Neuronal stem cell (in vitro differentiated cells): ENCODE data around the gene DRAM1.
"Not testable (repeated sequence)": the region's sequence is repeated elsewhere in the genome, so short reads cannot be mapped to it uniquely, and the experiment has no call there.

Experiments
- DNase-seq: peaks from one replicate; pipeline ENCODE4 v3.0.0-alpha.2; 2013; ENCODE audit warnings: low spot score
- H2AFZ ChIP-seq: one replicate; pipeline ENCODE4 v1.6.1; 2013; ENCODE audit warnings: mild to moderate bottlenecking, low read length, inconsistent platforms
- H2AK5ac ChIP-seq: 2 replicates; pipeline ENCODE4 v1.6.1; 2013; ENCODE audit warnings: low read depth, mild to moderate bottlenecking, inconsistent platforms, low read length, moderate library complexity, mixed read lengths
- H2BK120ac ChIP-seq: 2 replicates; pipeline ENCODE4 v1.6.1; 2013; ENCODE audit warnings: low read depth, mild to moderate bottlenecking, inconsistent platforms, low read length, moderate library complexity, mixed read lengths
- H2BK12ac ChIP-seq: one replicate; pipeline ENCODE4 v1.6.1; 2013; ENCODE audit warnings: low read length, inconsistent platforms
- H2BK15ac ChIP-seq: 2 replicates; pipeline ENCODE4 v1.6.1; 2013; ENCODE audit warnings: mild to moderate bottlenecking, low read length, inconsistent platforms, mixed read lengths
- H2BK5ac ChIP-seq: one replicate; pipeline ENCODE4 v1.6.1; 2013; ENCODE audit warnings: inconsistent platforms, mild to moderate bottlenecking, low read length, moderate library complexity
- H3K14ac ChIP-seq: one replicate; pipeline ENCODE4 v1.6.1; 2013; ENCODE audit warnings: low read length, inconsistent platforms
- H3K18ac ChIP-seq: 2 replicates; pipeline ENCODE4 v1.6.1; 2013; ENCODE audit warnings: low read length, inconsistent platforms
- H3K23ac ChIP-seq: 2 replicates; pipeline ENCODE4 v1.6.1; 2013; ENCODE audit warnings: low read depth, mild to moderate bottlenecking, mixed read lengths, low read length, inconsistent platforms; ENCODE audit not compliant: poor library complexity
- H3K27ac ChIP-seq: replicated peaks from 3 replicates; pipeline ENCODE4 v1.5.1; 2013; ENCODE audit warnings: low read length, inconsistent platforms
- H3K27me3 ChIP-seq, 3 experiments: 2 replicates each; pipeline ENCODE4 v1.6.1; 2013; ENCODE audit warnings: low read length in 3 of 3, mild to moderate bottlenecking in 2 of 3, inconsistent platforms in 1 of 3, low read depth in 1 of 3, mixed read lengths in 1 of 3, moderate library complexity in 1 of 3; ENCODE audit not compliant: control insufficient read depth in 3 of 3, insufficient read depth in 3 of 3
- H3K36me3 ChIP-seq, 2 donors: replicated peaks in 1 of 2; 2 replicates each; pipeline ENCODE4 v1.6.1; 2013; ENCODE audit warnings: low read length in 2 of 2; ENCODE audit not compliant: control insufficient read depth in 2 of 2, insufficient read depth in 2 of 2
- H3K4ac ChIP-seq: 2 replicates; pipeline ENCODE4 v1.6.1; 2013; ENCODE audit warnings: inconsistent platforms, mild to moderate bottlenecking, low read length, moderate library complexity
- H3K4me1 ChIP-seq, 2 donors: 1 replicate in 1 of 2; 2 replicates in 1 of 2; pipeline ENCODE4 v1.6.1; 2013; ENCODE audit warnings: low read length in 2 of 2, low read depth in 1 of 2; ENCODE audit not compliant: control insufficient read depth in 2 of 2, insufficient read depth in 1 of 2
- H3K4me2 ChIP-seq: one replicate; pipeline ENCODE4 v1.6.1; 2013; ENCODE audit warnings: mild to moderate bottlenecking, low read length, inconsistent platforms; ENCODE audit not compliant: insufficient read depth, poor library complexity, severe bottlenecking
- H3K4me3 ChIP-seq, 2 donors: 2 replicates each; pipeline ENCODE4 v1.5.1; 2013; ENCODE audit warnings: low read length in 2 of 2, mild to moderate bottlenecking in 2 of 2, inconsistent platforms in 1 of 2, moderate library complexity in 1 of 2
- H3K79me1 ChIP-seq: one replicate; pipeline ENCODE4 v1.6.1; 2013; ENCODE audit warnings: low read depth, mild to moderate bottlenecking, inconsistent platforms, low read length, moderate library complexity
- H3K9ac ChIP-seq: one replicate; pipeline ENCODE4 v1.6.1; 2013; ENCODE audit warnings: mild to moderate bottlenecking, low read depth, low read length, inconsistent platforms; ENCODE audit not compliant: poor library complexity
- H3K9me3 ChIP-seq, 2 donors: replicated peaks in 1 of 2; 2 replicates each; pipeline versions ENCODE3 to v1.6.1; 2013; ENCODE audit warnings: low read length in 2 of 2, mild to moderate bottlenecking in 2 of 2, inconsistent platforms in 1 of 2, low read depth in 1 of 2, mixed read lengths in 1 of 2, moderate library complexity in 1 of 2; ENCODE audit not compliant: control insufficient read depth in 2 of 2, insufficient read depth in 1 of 2
- H4K8ac ChIP-seq: one replicate; pipeline ENCODE4 v1.6.1; 2013; ENCODE audit warnings: low read depth, mild to moderate bottlenecking, inconsistent platforms, low read length, moderate library complexity
- H4K91ac ChIP-seq: one replicate; pipeline ENCODE4 v1.6.1; 2013; ENCODE audit warnings: low read length, low read depth, mild to moderate bottlenecking, inconsistent platforms; ENCODE audit not compliant: poor library complexity
- WGBS, 2 donors: extraction: QIAGEN DNeasy Blood & Tissue Kit; methylation state at CpG; one replicate each; pipeline ENCODE4 v1.1.7; 2013; ENCODE audit warnings: missing lambda C conversion rate in 2 of 2, mixed read lengths in 1 of 2; ENCODE audit not compliant: insufficient read length in 2 of 2, insufficient replicate concordance in 1 of 2; ENCODE audit errors: extremely low coverage in 2 of 2; 5-methylcytosine and 5-hydroxymethylcytosine counted together

Gene DRAM1

DNA sequence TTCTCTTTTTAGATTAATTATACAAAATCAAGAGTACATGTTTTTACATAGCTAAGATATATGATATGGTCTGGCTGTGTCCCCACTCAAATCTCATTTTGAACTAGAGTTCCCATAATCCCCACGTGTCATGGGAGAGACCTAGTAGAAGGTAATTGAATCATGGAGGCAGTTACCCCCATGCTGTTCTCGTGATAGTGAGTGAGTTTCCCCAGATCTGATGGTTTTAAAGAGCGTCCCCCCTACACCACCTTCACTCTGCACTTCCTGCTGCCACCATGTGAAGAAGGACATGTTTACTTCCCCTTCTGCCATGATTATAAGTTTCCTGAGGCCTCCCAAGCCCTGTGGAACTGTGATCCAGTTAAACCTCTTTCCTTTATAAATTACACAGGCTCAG is 21.4 kb upstream of the DRAM1 start:
- H2BK15ac ChIP-seq: no peak overlapping the region

DNA sequence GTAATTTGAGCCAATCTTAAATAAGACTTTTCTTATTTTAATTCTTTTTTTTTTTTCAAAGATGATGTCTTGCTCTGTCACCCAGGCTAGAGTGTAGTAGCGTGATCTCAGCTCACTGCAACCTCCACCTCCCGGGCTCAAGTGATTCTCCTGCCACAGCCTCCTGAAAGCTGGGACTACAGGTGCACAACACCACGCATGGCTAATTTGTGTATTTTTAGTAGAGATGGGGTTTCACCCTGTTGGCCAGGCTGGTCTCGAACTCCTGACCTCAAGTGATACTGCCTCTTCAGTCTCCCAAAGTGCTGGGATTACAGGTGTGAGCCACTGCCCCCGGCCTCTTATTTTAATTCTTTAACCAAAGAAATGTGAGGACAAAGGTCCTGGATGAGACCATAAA is 20.8 kb upstream of the DRAM1 start:
- H2BK15ac ChIP-seq, H2BK5ac ChIP-seq, H4K91ac ChIP-seq, H3K18ac ChIP-seq, H3K27me3 ChIP-seq, H3K4me1 ChIP-seq, H2BK120ac ChIP-seq, H3K14ac ChIP-seq, H2AK5ac ChIP-seq, H3K9ac ChIP-seq, H3K9me3 ChIP-seq, H2BK12ac ChIP-seq, H3K4ac ChIP-seq, DNase-seq, H3K4me3 ChIP-seq, H3K36me3 ChIP-seq, H3K23ac ChIP-seq, H3K79me1 ChIP-seq, H2AFZ ChIP-seq, H3K27ac ChIP-seq, H3K4me2 ChIP-seq, H4K8ac ChIP-seq: not testable (repeated sequence)
- WGBS, 2 donors: no CpG with 5 or more reads among the region's 5 CpGs

More for the DNA sequence above, 21.4 kb upstream of the DRAM1 start:
- no peaks in the 10 kb centered on the region for H3K79me1 ChIP-seq
- H4K8ac ChIP-seq: no peak overlapping the region
- H2AK5ac ChIP-seq: no peak overlapping the region
- WGBS, 2 donors: no CpG with 5 or more reads among the region's 3 CpGs
- no peaks in the 10 kb centered on the region for H3K9me3 ChIP-seq
- H4K91ac ChIP-seq: no peak overlapping the region
- no peak overlapping the region for H3K4me2 ChIP-seq
- H3K4ac ChIP-seq: no peak overlapping the region
- H2BK120ac ChIP-seq: no peak overlapping the region
- no peak overlapping the region for H3K14ac ChIP-seq
- H3K4me3 ChIP-seq: no peak overlapping the region
- no peak overlapping the region for H3K23ac ChIP-seq
- DNase-seq: no peak
- H3K27me3 ChIP-seq: no peaks in the 10 kb centered on the region
- H3K36me3 ChIP-seq: no peaks in the 10 kb centered on the region
- no peak overlapping the region for H3K18ac ChIP-seq
- H2BK5ac ChIP-seq: no peak overlapping the region
- H2AFZ ChIP-seq: no peak overlapping the region
- no peak overlapping the region for H3K27ac ChIP-seq
- H3K9ac ChIP-seq: no peak overlapping the region
- H3K4me1 ChIP-seq: no peaks in the 10 kb centered on the region
- no peak overlapping the region for H2BK12ac ChIP-seq

- no peak overlapping the region for H2AK5ac ChIP-seq
- no peak overlapping the region for H4K91ac ChIP-seq
- H3K36me3 ChIP-seq: no peaks in the 10 kb centered on the region
- no peak for DNase-seq
- no peak overlapping the region for H3K14ac ChIP-seq
- no peak overlapping the region for H2BK12ac ChIP-seq
- no peaks in the 10 kb centered on the region for H3K79me1 ChIP-seq
- H3K9ac ChIP-seq: no peak overlapping the region
- H3K18ac ChIP-seq: no peak overlapping the region
- H3K4me1 ChIP-seq: no peaks in the 10 kb centered on the region
- no peaks in the 10 kb centered on the region for H3K9me3 ChIP-seq
- H2BK5ac ChIP-seq: no peak overlapping the region
- H3K4me2 ChIP-seq: no peak overlapping the region
- WGBS, 2 donors: no CpG with 5 or more reads among the region's 1 CpG
- H3K23ac ChIP-seq: no peak overlapping the region
- no peak overlapping the region for H2BK120ac ChIP-seq
- H3K4ac ChIP-seq: no peak overlapping the region
- no peak overlapping the region for H2BK15ac ChIP-seq
- H3K27me3 ChIP-seq: no peaks in the 10 kb centered on the region
- H2AFZ ChIP-seq: no peak overlapping the region
- H4K8ac ChIP-seq: no peak overlapping the region
- no peak overlapping the region for H3K27ac ChIP-seq
- H3K4me3 ChIP-seq: no peak overlapping the region
These were observed 20.3 kb upstream of the DRAM1 start for GRCh38 chr12:101857043-101857558.

DNA sequence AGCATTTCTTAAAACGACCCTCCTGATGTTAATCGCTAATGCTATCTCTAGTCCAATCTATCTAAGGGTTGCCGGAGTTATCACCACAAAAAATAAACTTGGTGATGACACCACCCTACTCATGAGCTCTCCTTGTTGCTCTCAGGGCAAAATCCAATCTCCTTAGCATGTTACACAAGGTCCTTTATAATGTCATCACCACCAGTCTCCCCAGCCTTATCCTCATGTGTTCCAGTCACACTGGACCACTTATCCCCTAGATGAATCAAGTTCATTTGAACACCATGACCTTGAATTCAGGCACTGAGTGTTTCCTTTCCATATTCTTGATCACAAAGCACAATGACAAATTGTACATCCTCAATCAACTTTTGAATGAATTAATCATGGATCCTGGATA is 19.0 kb upstream of the DRAM1 start:
- H2BK120ac ChIP-seq: no peak overlapping the region
- H3K14ac ChIP-seq: no peak overlapping the region
- H3K4me1 ChIP-seq: no peaks in the 10 kb centered on the region
- H3K79me1 ChIP-seq: no peaks in the 10 kb centered on the region
- H3K36me3 ChIP-seq: no peaks in the 10 kb centered on the region
- no peak overlapping the region for H2AFZ ChIP-seq
- H3K9ac ChIP-seq: no peak overlapping the region
- no peak overlapping the region for H2BK15ac ChIP-seq
- no peak overlapping the region for H3K4ac ChIP-seq
- H4K8ac ChIP-seq: no peak overlapping the region
- H3K27me3 ChIP-seq: no peaks in the 10 kb centered on the region
- no peak overlapping the region for H3K23ac ChIP-seq
- H2AK5ac ChIP-seq: no peak overlapping the region
- H3K27ac ChIP-seq: no peak overlapping the region
- H3K4me3 ChIP-seq: no peak overlapping the region
- H2BK12ac ChIP-seq: no peak overlapping the region
- H2BK5ac ChIP-seq: no peak overlapping the region
- WGBS, 2 donors: no CpG with 5 or more reads among the region's 3 CpGs
- H4K91ac ChIP-seq: no peak overlapping the region
- H3K18ac ChIP-seq: no peak overlapping the region
- H3K4me2 ChIP-seq: no peak overlapping the region
- no peaks in the 10 kb centered on the region for H3K9me3 ChIP-seq
- DNase-seq: no peak
